MM.1S (cell line): ENCODE measurements around the gene YTHDF2.
"Not testable (repeated sequence)": the region's sequence is repeated elsewhere in the genome, so short reads cannot be mapped to it uniquely, and the experiment has no call there.

ENCODE experiments used
- DNase-seq: peaks from one replicate; pipeline ENCODE4 v3.0.0-alpha.2; 2015
- H2AFZ ChIP-seq: fragments of 300-600 bp; sonication (generic); 2 replicates; pipeline ENCODE4 v1.6.0; 2016; ENCODE audit warnings: antibody characterized with exemption, low read length
- H3F3A ChIP-seq: fragments of 300-600 bp; sonication (generic); 2 replicates; pipeline ENCODE4 v1.6.1; 2016; ENCODE audit warnings: mild to moderate bottlenecking, antibody characterized with exemption, low read length, moderate library complexity, mixed read lengths; ENCODE audit not compliant: insufficient read depth
- H3K27ac ChIP-seq: fragments of 300-600 bp; sonication (generic); 2 replicates; pipeline ENCODE4 v1.5.1; 2016; ENCODE audit warnings: mild to moderate bottlenecking, low read length
- H3K27me3 ChIP-seq: fragments of 300-600 bp; sonication (generic); replicated peaks from 2 replicates; pipeline ENCODE4 v1.6.0; 2016; ENCODE audit warnings: low read length; ENCODE audit not compliant: insufficient read depth
- H3K36me3 ChIP-seq: fragments of 300-600 bp; sonication (generic); replicated peaks from 2 replicates; pipeline ENCODE4 v1.6.1; 2016; ENCODE audit warnings: mild to moderate bottlenecking, low read length, mixed read lengths; ENCODE audit not compliant: insufficient read depth
- H3K4me1 ChIP-seq: fragments of 300-600 bp; sonication (generic); 2 replicates; pipeline ENCODE4 v1.6.1; 2016; ENCODE audit warnings: low read length, mixed read lengths
- H3K4me2 ChIP-seq: fragments of 300-600 bp; sonication (generic); 2 replicates; pipeline ENCODE4 v1.6.0; 2016; ENCODE audit warnings: low read depth, low read length
- H3K4me3 ChIP-seq: fragments of 300-600 bp; sonication (generic); 2 replicates; pipeline ENCODE4 v1.5.1; 2016; ENCODE audit warnings: low read length, mixed read lengths
- H3K79me2 ChIP-seq: fragments of 300-600 bp; sonication (generic); 2 replicates; pipeline ENCODE4 v1.6.1; 2016; ENCODE audit warnings: mixed run types, low read length, mixed read lengths
- H3K9ac ChIP-seq: fragments of 300-600 bp; sonication (generic); 2 replicates; pipeline ENCODE4 v1.6.1; 2016; ENCODE audit warnings: low read length, mixed read lengths
- H3K9me2 ChIP-seq: fragments of 300-600 bp; sonication (generic); replicated peaks from 2 replicates; pipeline ENCODE4 v1.6.1; 2016; ENCODE audit warnings: mild to moderate bottlenecking, low read length, mixed read lengths; ENCODE audit not compliant: insufficient read depth
- H3K9me3 ChIP-seq: fragments of 300-600 bp; sonication (generic); replicated peaks from 2 replicates; pipeline ENCODE4 v1.6.1; 2016; ENCODE audit warnings: mild to moderate bottlenecking, low read length, mixed read lengths; ENCODE audit not compliant: insufficient read depth
- H4K20me1 ChIP-seq: fragments of 300-600 bp; sonication (generic); 2 replicates; pipeline ENCODE4 v1.6.1; 2016; ENCODE audit warnings: mild to moderate bottlenecking, low read length, moderate library complexity, mixed read lengths; ENCODE audit not compliant: insufficient read depth
- EZH2 ChIP-seq: fragments of 300-600 bp; sonication (generic); optimal IDR thresholded peaks from 2 replicates; pipeline ENCODE3; 2017; ENCODE audit warnings: low read depth, mild to moderate bottlenecking, antibody characterized with exemption, low read length, mixed read lengths
- EZH2phosphoT487 ChIP-seq: fragments of 300-600 bp; sonication (generic); IDR thresholded peaks from 2 replicates; pipeline ENCODE4 v1.6.1; 2018; ENCODE audit warnings: antibody characterized with exemption, low read length
- TF ChIP-seq, protein P1 (sequence below): fragments of 300-600 bp; sonication (generic); IDR thresholded peaks from 2 replicates; pipeline ENCODE4 v1.5.1; 2016; ENCODE audit warnings: antibody characterized with exemption, low read length, mixed read lengths

The YTHDF2 gene

DNA sequence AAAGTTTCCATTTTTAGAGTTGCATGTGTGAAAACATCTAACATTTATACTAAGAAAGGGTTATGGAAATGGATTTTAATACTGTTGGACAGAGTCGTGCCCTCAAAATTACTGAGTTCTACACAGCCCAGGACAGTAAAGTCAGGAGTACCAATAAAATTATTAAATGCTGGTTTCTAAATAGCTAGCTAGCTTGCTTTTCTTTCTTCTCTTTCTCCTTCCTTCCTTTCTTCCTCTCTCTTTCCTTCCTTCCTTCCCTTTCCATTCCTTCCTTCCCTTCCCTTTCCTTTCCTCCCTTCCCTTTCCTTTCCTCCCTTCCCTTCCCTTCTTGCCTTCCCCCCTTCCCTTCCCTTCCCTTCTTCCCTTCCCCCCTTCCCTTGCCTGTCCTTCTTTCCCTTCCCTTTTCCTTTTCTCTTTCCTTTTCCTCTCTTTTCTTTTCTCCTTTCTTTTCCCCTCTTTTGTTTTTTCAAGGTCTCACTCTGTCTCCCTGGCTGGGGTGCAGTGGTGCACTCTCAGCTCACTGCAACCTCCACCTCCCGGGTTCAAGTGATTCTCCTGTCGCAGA lies 33.9 kb downstream of the YTHDF2 start:
- H3K79me2 ChIP-seq: peaks cover 35% of the 10 kb centered on the region
- H3K4me2 ChIP-seq: no peak overlapping the region
- no peak overlapping the region for H3K27ac ChIP-seq
- no peaks in the 10 kb centered on the region for H3K36me3 ChIP-seq
- no peak overlapping the region for H3K9ac ChIP-seq
- no peaks in the 10 kb centered on the region for H3K9me2 ChIP-seq
- no peaks in the 10 kb centered on the region for H3K9me3 ChIP-seq
- H4K20me1 ChIP-seq: peaks cover 13% of the 10 kb centered on the region
- no peak for DNase-seq
- no peaks in the 10 kb centered on the region for H3K27me3 ChIP-seq
- TF ChIP-seq EZH2 (no peak), EZH2phosphoT487 (no peak)
- TF ChIP-seq, protein P1, sequence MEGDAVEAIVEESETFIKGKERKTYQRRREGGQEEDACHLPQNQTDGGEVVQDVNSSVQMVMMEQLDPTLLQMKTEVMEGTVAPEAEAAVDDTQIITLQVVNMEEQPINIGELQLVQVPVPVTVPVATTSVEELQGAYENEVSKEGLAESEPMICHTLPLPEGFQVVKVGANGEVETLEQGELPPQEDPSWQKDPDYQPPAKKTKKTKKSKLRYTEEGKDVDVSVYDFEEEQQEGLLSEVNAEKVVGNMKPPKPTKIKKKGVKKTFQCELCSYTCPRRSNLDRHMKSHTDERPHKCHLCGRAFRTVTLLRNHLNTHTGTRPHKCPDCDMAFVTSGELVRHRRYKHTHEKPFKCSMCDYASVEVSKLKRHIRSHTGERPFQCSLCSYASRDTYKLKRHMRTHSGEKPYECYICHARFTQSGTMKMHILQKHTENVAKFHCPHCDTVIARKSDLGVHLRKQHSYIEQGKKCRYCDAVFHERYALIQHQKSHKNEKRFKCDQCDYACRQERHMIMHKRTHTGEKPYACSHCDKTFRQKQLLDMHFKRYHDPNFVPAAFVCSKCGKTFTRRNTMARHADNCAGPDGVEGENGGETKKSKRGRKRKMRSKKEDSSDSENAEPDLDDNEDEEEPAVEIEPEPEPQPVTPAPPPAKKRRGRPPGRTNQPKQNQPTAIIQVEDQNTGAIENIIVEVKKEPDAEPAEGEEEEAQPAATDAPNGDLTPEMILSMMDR: no peak
- H3K4me1 ChIP-seq: no peaks in the 10 kb centered on the region
- H3K4me3 ChIP-seq: no peak overlapping the region
- H2AFZ ChIP-seq: no peak overlapping the region
- H3F3A ChIP-seq: peaks cover 8% of the 10 kb centered on the region

DNA sequence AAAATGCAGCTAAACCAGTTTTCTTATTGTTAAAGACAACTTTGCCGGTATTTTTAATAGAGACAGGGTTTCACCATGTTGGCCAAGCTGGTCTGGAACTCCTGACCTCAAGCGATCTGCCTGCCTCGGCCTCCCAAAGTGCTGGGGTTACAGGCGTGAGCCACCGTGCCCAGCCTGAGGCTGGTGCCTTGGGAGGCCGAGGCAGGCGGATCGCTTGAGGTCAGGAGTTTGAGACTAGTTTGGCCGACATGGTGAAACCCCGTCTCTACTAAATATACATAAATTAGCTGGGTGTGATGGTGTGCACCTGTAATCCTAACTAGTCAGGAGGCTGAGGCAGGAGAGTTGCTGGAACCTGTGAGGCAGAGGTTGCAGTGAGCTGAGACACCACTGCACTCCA lies 35.2 kb downstream of the YTHDF2 start:
- not testable (repeated sequence) for H2AFZ ChIP-seq, H3F3A ChIP-seq, H3K4me2 ChIP-seq, H3K4me1 ChIP-seq, H3K4me3 ChIP-seq, H3K27me3 ChIP-seq, H3K27ac ChIP-seq, H4K20me1 ChIP-seq, H3K9ac ChIP-seq, H3K9me3 ChIP-seq, H3K36me3 ChIP-seq, H3K9me2 ChIP-seq, DNase-seq
- peaks cover 22% of the 10 kb centered on the region for H3K79me2 ChIP-seq

DNA sequence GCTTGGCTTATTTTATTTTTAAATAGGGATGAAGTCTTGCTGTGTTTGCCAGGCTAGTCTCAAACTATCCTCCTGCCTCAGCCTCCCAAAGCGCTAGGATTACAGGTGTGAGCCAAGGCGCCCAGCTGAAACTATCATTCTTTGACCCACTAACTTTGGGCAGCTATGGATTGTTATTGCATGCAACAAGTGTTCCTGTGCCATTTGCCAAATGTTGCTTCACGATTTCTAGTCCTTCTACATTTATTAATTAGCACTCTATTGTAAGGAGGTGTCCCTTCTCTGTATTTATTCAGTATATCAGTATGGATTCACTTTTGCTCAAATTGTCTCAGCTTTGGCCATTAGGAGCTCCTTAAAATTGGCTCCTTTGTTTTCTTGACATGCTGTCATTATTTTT lies 36.4 kb downstream of the YTHDF2 start:
- no peaks in the 10 kb centered on the region for H3K36me3 ChIP-seq
- no peaks in the 10 kb centered on the region for H4K20me1 ChIP-seq

More for the DNA sequence above, 36.4 kb downstream of the YTHDF2 start:
- H3K79me2 ChIP-seq: peaks cover 14% of the 10 kb centered on the region
- no peak overlapping the region for H3K27ac ChIP-seq
- H3K4me3 ChIP-seq: no peak overlapping the region
- H3K9me3 ChIP-seq: no peaks in the 10 kb centered on the region
- no peak overlapping the region for H3K4me2 ChIP-seq
- DNase-seq: no peak
- H3K9me2 ChIP-seq: no peaks in the 10 kb centered on the region
- H3F3A ChIP-seq: peaks cover 8% of the 10 kb centered on the region
- no peak overlapping the region for H2AFZ ChIP-seq
- no peaks in the 10 kb centered on the region for H3K27me3 ChIP-seq
- H3K4me1 ChIP-seq: no peaks in the 10 kb centered on the region
- TF ChIP-seq, protein P1: no peak
- TF ChIP-seq EZH2phosphoT487: no peak
- no peak for TF ChIP-seq EZH2
- no peak overlapping the region for H3K9ac ChIP-seq
